T-helper 22 cell (primary cell): ENCODE results near the gene PTPRN2.

ENCODE experiments used
- DNase-seq: peaks from one replicate; pipeline ENCODE4 v3.0.0-alpha.2; 2020; ENCODE audit warnings: low read depth

Gene PTPRN2

DNA sequence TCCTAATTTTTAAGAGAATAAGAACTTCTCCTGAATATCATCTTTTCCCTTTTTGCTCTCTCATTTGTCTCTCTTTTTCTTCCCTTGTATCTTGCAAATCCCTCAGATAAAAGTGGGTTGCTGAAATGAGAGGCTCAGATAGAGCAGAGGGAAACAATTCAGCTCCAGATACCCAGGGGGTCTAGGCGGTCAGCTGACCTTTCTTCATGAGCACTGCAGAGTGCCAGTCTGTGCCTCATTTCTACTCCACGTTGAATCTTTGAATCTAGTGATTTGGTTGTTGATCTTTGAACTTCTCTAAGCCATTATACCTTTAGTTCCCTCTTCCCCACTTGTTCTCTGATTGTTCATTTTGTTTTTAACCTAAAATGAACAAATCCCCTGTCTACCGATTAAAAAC lies 572.6 kb downstream of the PTPRN2 start:
- no peak for DNase-seq

DNA sequence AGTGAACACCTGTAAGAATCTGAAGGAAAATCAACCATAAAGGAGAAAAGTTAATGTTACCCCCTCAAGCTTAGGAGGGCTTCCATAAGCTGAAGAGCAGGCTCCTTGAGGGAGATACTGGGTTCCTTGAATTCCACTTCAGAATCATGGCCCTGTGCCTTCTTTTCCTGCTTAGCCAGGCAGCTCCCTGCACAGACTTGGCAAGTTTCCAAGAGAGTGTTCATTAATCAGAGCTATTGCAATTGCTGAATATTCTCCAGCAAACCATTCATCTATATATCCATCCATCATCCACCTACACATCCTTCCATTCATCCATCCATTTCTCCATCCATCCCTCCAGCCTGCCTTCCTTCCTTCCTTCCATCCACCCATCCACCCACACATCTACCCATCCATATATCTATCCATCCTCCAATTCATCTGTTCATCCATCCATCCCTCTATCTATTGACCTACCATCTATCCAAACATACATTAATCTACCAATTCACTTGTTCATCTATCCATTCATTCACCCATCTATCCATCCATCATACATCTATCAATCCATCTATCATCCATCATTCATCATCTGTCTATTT lies 574.4 kb downstream of the PTPRN2 start:
- no peak for DNase-seq

DNA sequence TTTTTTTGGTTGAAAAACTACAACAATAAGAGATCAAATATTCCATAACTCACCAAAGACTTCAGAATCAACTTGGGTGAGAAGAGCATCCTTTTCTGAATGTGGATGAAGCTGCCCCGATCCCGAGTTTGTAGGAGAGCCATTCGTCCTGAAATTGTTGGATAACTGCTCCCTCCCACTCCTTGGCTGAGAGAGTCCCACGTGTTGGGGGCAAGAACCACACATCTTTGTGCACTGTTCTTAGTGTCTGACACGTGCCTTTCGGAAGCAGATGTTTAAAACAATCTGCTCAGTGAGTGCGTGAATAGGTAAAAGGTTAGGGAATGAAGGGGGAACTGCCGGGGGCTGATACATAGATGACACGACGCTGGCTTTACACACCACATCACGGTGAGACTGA lies 575.7 kb downstream of the PTPRN2 start:
- DNase-seq: no peak

DNA sequence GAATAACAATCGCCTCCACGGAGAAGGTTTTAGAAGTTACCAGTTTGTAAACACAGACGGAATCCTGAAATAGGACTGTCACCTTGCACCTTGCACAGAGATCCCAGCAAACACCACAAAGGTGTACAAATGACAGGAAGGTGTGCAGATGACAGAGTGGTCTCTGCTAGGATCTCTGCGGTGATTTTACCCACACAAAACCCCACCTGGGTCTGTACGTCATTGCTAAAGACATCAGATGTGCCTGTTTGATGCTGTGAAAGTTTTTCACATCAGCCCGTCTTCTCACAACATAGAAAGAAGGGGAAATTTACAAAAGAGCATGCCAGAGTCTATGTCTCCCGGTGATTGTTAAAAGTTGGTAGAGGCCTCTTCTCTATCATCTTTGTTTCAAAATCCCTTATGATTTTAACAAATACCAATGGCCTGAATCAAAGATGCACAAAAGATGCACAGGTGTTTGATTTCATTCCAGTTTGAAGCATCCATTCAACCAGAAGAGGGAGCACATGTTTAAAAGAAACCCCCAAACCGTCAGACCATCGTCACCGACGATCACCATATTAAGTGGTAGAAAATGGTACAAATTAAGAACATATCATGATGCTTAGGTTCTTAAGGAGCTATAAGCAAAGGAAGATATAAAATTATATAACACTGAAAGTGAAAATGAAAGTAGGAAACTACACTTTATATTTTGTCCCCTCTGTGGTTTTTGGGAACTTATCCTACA lies 576.5 kb downstream of the PTPRN2 start:
- no peak for DNase-seq

DNA sequence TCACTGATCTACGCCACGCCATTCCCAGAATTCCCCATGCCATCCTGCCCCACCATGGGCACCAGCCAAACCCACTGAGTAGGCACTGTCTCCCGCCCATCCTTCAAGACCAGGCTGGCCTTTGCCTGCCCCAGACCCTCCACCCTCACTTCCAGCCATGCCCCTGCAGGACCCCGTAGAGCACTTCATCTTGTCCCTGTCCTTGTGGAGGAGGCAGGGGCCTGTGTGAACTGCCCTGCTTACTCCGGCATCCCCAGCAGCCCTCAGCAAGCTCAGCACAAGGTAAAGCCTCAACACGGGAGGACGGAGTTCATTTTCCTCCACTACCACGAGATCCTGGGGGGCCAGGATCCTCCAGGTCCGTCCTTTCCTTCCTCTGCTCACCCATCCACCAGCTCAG lies 577.7 kb downstream of the PTPRN2 start:
- DNase-seq: no peak

DNA sequence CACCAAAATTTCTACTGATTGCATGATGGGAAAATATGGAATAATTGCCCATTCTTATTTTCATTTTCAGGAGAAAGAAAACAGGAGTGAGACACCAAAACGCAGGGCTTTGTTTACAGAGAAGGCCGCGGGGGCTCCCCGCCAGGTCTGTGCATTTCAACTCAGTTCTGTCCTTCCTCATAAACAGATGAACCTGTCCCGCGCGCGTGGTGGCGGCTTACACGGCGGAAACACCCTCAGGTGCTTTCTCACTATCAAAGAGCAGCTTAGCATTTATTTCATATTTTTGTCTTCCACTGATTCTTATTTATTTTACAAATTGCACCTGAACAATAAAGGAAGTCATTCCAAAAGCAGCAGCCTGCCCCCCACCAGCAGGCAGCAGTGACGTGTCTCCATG lies 579.4 kb downstream of the PTPRN2 start:
- DNase-seq: no peak

DNA sequence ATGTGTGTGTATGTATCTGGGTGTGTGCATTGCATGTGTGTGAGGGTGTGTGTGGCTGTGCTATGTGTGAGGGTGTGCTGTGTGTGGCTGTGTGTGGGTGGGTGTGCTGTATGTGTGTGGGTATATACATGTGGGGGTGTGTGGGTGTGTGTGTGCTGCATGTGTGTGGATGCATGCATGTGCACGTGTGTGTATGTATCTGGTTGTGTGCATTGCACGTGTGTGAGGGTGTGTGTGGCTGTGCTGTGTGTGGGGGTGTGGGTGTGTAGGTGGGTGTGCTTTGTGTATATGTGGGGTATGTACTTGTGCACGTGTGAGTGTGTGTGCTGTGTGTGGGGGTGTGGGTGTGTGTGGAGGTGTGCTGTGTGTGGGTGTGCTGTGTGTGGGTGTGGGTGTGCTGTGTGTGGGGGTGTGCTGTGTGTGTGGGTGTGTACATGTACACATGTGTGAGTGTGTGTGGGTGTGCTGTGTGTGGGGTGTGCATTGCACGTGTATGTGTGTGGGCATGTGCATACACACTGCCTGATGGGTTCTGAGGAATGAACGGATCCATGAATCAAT lies 579.8 kb downstream of the PTPRN2 start:
- no peak for DNase-seq

DNA sequence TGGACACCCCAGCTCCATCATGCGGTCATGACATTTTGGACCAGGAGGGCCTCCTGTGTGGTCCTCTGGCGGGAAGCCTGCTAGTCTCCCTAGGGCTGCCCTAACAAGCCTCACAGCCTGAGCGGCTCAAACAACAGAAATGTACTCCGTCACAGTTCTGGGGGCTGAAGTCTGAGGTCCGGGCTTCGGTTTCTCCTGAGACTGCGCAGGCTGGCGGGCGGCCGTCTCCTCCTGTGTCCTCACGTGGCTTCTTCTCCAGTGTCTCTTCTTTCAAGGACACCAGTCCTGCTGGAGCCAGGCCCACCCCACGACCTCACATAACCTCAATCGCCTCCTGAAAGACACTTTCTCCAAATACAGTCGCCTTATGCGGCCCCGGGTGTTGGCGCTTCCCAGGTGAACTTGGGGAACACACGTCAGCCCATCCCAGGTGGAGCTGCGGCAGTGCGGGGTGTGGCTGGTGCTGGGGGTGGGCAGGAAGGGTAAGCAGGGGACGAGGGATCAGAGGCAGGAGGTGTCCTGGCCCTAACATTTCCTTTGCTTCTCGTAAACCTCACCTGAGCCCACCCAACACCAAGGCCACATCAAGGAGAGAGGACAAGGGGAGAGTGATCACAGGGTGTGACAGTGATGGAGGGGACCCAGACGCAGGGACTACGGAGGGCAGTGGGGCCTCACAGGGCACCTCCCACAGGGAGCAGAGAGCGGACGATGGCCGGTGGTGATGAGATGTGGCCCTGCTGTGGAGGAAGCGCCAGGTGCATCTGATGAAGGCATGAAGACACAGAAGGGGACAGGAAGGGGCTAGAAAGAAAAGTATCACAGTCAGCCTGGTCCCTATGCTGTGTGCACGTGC lies 580.6 kb downstream of the PTPRN2 start:
- no peak for DNase-seq

DNA sequence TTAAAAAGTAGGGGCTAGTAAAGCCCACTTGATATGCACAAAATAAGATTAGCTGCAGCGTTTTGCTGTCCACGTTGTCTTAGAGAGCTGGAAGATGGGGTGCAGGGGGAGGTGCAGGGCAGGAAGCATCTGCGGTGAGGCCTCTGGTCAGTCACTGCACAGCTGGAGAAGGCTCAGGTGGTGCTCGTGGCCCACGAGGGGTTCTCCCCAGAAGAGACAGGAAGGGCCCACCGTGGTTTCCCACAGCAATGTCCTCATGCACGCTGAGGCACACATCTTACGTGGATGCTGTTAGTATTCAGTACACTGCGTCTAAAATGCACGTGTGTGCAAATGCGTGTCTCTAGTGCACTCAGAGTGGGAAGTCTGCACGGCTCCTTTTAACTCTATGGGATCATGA lies 582.1 kb downstream of the PTPRN2 start:
- no peak for DNase-seq

DNA sequence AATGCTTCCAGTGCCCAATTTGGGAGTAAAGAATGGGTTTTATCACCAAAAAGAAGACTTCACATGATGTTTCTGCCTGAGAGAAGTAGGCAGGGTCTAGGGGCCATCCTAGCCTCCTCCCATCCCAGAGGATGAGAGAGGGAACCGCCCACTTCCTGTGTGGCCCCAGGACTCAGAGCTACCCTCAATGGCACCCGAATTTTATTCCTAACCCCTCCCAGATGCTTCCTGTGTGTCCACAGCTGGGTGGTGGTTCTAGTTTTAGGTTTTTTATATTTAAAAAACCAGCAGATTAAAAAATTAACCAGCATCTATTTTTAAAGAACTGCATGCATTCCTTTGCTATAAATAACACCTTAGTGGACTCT lies 583.5 kb downstream of the PTPRN2 start:
- no peak for DNase-seq

DNA sequence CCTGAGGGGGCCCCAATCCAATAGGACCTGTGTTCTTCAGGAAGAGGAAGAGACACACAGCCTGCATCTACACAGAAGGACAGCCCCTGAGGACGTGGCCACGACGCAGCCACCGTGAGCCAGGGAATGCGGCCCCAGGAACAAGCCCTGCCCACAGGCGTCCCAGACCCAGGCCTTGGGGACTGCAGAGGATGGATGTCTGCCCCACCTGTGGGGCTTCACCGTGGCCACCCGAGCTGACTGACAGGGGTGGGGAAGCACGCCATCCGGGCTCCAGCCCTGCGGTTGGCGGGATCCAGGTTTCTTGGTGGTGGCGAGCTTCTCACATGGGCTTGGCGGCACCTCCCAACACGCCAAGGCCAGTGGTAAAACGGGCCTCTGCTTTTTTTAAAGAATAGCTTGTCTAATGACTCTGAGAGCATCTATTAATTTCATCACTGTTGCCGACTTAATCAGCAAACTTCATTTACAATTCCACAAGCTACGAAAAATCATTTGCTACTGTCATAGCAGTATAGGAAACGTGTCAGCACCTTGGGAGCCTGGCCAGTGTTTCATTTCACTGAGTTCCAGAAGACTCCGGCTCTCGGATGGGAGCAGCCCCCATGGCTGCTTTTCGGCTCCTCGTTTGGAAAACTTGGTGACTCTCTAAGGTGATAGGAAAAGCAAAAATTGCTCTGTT lies 584.0 kb downstream of the PTPRN2 start:
- DNase-seq: no peak

DNA sequence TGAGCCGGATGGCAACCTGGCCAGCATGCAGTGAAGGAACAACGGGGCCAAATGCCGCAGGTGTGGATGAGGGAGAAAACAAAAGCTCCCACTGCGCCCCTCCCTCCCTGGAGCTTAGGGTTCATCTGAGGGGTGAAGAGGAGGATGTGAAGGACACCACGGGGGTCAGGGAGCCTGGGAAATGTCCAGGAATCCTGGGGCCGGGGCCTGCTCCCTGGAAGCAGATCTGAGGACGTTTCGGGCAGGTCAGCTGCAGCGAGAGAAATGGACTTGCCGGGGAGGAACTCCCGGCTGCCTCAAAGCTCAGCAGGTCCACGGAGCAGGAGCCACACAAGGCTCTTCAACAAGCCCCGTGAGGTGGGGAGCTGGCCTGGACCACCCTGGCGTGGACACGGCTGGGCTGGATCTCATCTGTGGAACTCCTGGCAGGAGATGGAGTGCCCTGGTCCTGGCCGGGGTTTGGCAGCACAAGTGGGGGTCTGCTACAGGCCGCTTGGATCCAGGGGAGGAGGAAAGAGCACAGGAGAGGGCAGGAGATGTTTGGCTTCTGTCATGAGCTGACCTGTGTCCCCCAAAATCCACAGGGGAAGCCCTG lies 585.0 kb downstream of the PTPRN2 start:
- DNase-seq: no peak

DNA sequence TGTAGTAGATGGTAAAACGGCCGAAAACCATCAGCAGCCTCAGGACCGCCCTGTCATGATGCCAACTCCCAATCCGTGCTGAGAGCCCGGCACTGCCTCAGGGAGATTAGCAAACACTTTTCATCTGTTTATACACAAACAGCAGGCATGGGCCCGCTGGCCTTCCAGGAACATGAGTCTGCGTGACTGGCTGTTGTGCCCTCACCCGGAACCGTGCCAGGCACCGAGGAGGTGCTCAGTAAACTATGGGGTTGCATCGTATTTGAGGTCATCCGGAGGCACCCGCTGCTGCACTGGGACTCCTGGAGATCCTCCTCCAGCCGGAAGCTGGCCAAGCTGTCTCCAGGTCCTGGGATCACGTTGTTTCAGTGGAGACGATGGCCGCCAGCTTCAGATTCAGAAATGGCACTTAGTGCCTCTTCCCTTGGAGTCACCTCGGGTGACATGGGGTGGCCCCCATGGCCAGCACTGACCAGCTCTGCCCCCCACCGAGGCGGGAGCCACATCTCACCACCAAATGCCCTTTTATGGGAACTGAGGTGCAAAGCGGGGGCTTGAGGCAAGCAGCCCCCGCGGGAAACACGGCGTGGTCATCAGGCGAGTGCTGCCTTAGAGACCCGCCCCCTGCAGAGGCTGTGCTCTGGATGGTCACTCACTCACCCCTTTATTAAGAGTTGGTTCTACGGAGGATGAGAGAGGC lies 585.9 kb downstream of the PTPRN2 start:
- no peak for DNase-seq

DNA sequence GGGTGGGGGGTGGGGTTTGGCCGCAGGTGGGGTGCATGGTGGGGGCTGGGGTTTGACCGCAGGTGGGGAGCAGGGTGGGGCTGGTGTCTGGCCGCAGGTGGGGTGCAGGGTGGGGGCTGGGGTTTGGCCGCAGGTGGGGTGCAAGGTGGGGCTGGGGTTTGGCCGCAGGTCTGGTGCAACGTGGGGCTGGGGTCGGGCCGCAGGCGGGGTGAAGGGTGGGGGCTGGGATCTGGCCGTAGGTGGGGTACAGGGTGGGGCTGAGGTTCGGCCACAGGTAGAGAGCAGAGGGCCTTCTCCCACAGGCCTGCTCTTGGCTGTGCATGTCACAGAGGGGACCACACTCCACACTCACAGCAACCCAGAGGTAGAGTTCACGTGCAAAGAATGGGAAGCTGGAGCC lies 586.6 kb downstream of the PTPRN2 start:
- no peak for DNase-seq

DNA sequence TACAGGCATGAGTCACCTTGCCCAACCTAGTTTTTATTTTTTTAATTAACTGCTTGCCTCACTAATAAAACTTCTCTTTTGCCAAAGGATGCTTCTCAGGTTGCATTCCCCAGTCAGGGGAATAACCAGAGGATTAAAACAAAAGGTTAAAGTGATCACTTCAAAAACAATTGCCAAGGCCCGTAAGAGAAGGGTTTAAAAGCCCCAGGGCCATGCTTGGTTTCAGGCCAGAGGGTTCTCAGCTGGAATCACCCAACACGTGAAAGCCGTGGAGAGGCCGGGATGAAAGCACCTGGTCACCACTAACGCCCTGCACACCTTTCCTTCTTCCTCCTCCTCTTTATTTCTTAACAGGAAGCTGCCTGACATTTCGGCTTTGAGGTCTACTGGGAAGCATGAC lies 587.5 kb downstream of the PTPRN2 start:
- no peak for DNase-seq

DNA sequence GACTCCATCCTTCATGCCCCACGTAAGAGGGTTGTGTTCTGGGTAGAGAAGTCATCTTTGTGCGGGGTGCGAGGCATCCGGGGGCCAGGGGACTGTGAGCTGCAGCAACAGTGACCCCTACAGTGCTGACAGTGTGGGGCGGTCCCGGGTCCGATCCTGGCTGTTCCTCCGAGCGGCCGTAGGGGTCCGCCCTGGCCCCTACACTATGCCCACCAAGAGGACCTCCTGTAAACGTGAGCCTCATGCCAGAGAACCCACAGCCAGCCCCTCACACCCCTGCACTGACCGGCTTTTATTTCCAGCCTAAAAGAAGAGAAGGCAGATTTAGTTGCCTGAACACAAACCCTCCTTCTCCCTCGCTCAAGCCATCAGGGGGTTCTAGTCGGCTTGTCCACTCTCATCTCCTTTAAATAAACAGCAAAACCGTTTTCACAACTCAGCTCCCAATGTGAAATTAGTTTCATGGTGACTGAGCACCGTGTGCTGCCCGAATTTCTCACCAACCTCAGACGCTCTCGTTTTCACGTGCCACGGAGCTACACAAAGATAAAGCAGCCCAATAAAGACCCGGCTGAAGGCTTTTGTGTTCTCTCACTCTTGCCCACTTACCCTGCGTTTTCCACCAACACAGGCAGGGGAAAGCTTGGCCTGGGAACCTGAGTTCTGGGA lies 588.6 kb downstream of the PTPRN2 start:
- DNase-seq: no peak

DNA sequence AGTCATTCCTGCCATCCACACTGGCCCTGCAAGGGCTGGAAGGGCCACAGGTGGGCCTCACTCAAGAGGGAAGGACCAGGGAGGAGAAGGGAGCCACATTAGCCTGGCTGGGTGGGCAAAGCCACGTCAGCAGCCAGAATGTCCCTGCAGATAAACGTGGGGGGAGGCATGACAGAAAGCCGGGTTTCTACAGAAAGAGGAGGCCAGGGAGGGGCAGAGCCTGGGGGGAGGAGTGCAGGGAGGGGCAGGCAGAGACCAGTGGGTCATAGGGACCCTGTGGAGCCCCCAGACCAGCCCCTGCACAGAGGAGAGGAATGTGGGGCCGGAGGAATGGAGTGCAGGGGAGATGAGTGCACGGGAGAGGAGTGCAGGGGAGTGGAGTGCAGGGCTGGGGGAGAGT lies 590.2 kb downstream of the PTPRN2 start:
- no peak for DNase-seq

DNA sequence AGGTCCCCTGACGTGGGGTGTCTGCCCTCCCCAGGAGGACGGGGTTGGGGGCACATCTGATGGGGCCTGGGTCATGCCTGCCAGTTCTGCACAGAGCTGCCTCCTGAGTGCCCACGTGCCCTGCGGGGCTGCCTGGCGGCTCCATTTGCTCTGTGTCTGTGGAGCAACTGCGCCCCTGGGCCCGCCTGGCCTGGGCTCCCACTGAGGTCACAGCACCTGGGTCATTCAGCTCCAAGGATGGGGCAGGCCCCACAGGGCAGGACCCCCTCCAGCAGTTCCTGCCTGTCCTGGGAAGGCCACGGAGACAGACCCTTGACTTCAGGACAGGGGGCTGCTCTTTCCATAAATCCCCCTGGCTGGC lies 590.6 kb downstream of the PTPRN2 start:
- no peak for DNase-seq

DNA sequence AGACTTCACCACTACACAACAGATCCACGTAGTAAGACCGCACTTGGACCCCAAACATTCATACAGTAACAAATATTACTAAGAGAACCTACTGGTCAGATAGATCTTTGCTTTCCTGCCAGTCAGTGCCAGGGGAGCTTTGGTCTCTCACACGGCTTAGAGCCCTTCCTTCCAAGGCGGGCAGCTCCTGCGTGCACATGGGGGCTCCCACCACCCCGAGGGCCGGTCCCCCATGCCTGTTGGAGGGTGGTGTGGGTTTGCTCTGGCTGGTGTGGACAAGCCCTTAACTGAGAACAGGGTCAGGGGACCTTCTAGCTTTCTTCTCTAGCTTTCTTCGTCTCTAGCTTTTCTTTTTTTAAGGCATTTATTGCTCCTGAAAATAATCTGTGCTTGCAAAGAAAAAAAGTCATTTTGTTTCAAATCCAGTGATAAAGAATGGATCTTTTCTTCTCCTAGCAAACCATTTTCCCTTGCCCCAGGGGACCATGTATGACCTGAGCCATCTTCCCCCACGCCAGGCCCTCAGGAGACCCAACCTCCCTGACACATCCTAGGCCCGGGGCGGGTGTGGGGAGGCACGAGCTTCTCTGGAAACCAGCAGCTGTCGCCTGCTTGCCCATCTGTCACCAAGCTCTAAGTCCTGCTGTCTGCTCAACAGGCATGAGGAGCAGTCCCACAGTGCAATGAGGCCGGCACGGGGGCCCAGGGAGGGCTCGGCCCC lies 591.1 kb downstream of the PTPRN2 start:
- no peak for DNase-seq

DNA sequence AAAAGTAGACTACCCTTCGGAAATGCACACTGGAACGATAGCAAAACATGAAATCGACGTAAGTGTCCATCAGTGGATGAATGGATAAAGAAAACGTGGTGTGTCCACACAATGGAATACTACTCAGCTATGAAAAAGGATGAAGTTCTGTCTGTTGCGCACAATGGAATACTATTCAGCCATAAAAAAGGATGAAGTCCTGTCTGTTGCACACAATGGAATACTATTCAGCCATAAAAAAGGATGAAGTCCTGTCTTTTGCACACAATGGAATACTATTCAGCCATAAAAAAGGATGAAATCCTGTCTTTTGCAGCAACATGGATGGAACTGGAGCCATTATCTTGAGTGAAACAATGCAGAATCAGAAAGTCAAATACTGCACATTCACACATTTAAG lies 591.8 kb downstream of the PTPRN2 start:
- no peak for DNase-seq
